CD14-positive monocyte (primary cell): Measurements from ENCODE around the gene SRGAP1. TPM values are rescaled to one million over a fixed set of nuclear protein-coding genes. Genes with fewer than 3 reads are reported as not detected.
A peak's percentile ranks its signal among the peaks of the same experiment; 100 is the strongest.

Experiments used
- DNase-seq, 3 donors: peaks; one replicate each; pipeline ENCODE4 v3.0.0-alpha.2; 2011 to 2022
- H2AFZ ChIP-seq: 2 replicates; pipeline ENCODE4 v1.6.0; 2012; ENCODE audit warnings: mild to moderate bottlenecking, low read depth, low read length, inconsistent platforms; ENCODE audit not compliant: insufficient read depth, poor library complexity, severe bottlenecking
- H3K27ac ChIP-seq, 2 donors: 1 replicate in 1 of 2; 2 replicates in 1 of 2; pipeline ENCODE4 v1.5.1; 2012 to 2013; ENCODE audit warnings: low read length in 2 of 2, control low read depth in 1 of 2, inconsistent platforms in 1 of 2, low read depth in 1 of 2, mild to moderate bottlenecking in 1 of 2
- H3K27me3 ChIP-seq, 2 donors: one replicate each; pipeline versions ENCODE4 v1.6.0 to v1.6.1; 2011 to 2013; ENCODE audit warnings: low read length in 2 of 2; ENCODE audit not compliant: control insufficient read depth in 2 of 2, insufficient read depth in 2 of 2
- H3K36me3 ChIP-seq, 2 donors: replicated peaks in 1 of 2; 1 replicate in 1 of 2; 2 replicates in 1 of 2; pipeline versions ENCODE4 v1.5.1 to v1.6.1; 2012 to 2013; ENCODE audit warnings: low read length in 2 of 2, control low read depth in 1 of 2, inconsistent platforms in 1 of 2, mild to moderate bottlenecking in 1 of 2; ENCODE audit not compliant: insufficient read depth in 2 of 2, control insufficient read depth in 1 of 2
- H3K4me1 ChIP-seq, 2 donors: 1 replicate in 1 of 2; 2 replicates in 1 of 2; pipeline versions ENCODE4 v1.5.1 to v1.6.1; 2012 to 2013; ENCODE audit warnings: low read length in 2 of 2, control low read depth in 1 of 2, inconsistent platforms in 1 of 2, mild to moderate bottlenecking in 1 of 2, moderate library complexity in 1 of 2; ENCODE audit not compliant: insufficient read depth in 2 of 2, control insufficient read depth in 1 of 2
- H3K4me2 ChIP-seq: replicated peaks from 2 replicates; pipeline ENCODE3; 2012; ENCODE audit warnings: low read length, moderate library complexity, mild to moderate bottlenecking; ENCODE audit not compliant: poor library complexity, severe bottlenecking; ENCODE audit errors: extremely low read depth
- H3K4me3 ChIP-seq, 3 experiments: fragments of 200-600 bp in 1 of 3; sonication (generic) in 1 of 3; replicated peaks in 1 of 3; 1 replicate in 2 of 3; 2 replicates in 1 of 3; pipeline ENCODE4 v1.5.1; 2011 to 2013; ENCODE audit warnings: low read length in 3 of 3, mild to moderate bottlenecking in 3 of 3, control low read depth in 2 of 3, low read depth in 2 of 3, inconsistent platforms in 1 of 3, moderate library complexity in 1 of 3
- H3K79me2 ChIP-seq: 2 replicates; pipeline ENCODE4 v1.6.0; 2012; ENCODE audit warnings: mild to moderate bottlenecking, control low read depth, inconsistent platforms, low read length, moderate library complexity; ENCODE audit not compliant: insufficient read depth
- H3K9ac ChIP-seq: 2 replicates; pipeline ENCODE4 v1.6.0; 2017; ENCODE audit warnings: low read length, mild to moderate bottlenecking; ENCODE audit not compliant: insufficient read depth, poor library complexity, severe bottlenecking
- H3K9me3 ChIP-seq, 2 donors: replicated peaks in 1 of 2; 1 replicate in 1 of 2; 2 replicates in 1 of 2; pipeline versions ENCODE4 v1.5.1 to v1.6.1; 2012 to 2013; ENCODE audit warnings: low read length in 2 of 2, control low read depth in 1 of 2; ENCODE audit not compliant: control insufficient read depth in 1 of 2, insufficient read depth in 1 of 2
- H4K20me1 ChIP-seq: 2 replicates; pipeline ENCODE4 v1.6.0; 2012; ENCODE audit warnings: mild to moderate bottlenecking, low read length, control low read depth, moderate library complexity; ENCODE audit not compliant: insufficient read depth
- H3K27ac Mint-ChIP-seq, 7 donors: one replicate each; pipeline ENCODE4 v1.8.0; 2020; ENCODE audit warnings: mild to moderate bottlenecking in 7 of 7, mixed read lengths in 7 of 7, moderate library complexity in 6 of 7, inconsistent platforms in 2 of 7
- H3K27me3 Mint-ChIP-seq, 3 donors: one replicate each; pipeline ENCODE4 v1.8.0; 2021 to 2022; ENCODE audit warnings: low read depth in 3 of 3, mild to moderate bottlenecking in 3 of 3, mixed read lengths in 3 of 3, moderate library complexity in 3 of 3, inconsistent platforms in 1 of 3
- H3K36me3 Mint-ChIP-seq, 2 donors: one replicate each; pipeline ENCODE4 v1.8.0; 2020; ENCODE audit warnings: mixed read lengths in 2 of 2, inconsistent platforms in 1 of 2, mild to moderate bottlenecking in 1 of 2
- H3K4me1 Mint-ChIP-seq: one replicate; pipeline ENCODE4 v1.8.0; 2020; ENCODE audit warnings: mild to moderate bottlenecking, mixed read lengths
- H3K4me3 Mint-ChIP-seq, 2 donors: one replicate each; pipeline ENCODE4 v1.8.0; 2020; ENCODE audit warnings: mild to moderate bottlenecking in 2 of 2, mixed read lengths in 2 of 2, moderate library complexity in 1 of 2
- H3K9me3 Mint-ChIP-seq, 7 donors: one replicate each; pipeline ENCODE4 v1.8.0; 2020 to 2022; ENCODE audit warnings: mixed read lengths in 7 of 7, mild to moderate bottlenecking in 6 of 7, moderate library complexity in 6 of 7, inconsistent platforms in 2 of 7
- WGBS: methylation state at CpG from one replicate; pipeline ENCODE4 v1.1.5; 2013; ENCODE audit warnings: missing lambda C conversion rate; ENCODE audit not compliant: insufficient coverage; 5-methylcytosine and 5-hydroxymethylcytosine counted together
- intact Hi-C, 2 donors: fragments of 100-400 bp; cut with micrococcal nuclease; formaldehyde crosslinking; loops; one replicate each; pipeline versions ENCODE4 v1.15.0 to v1.15.1; 2023
- polyA plus RNA-seq, 3 donors: library from polyadenylated mRNA; depleted of rRNA in 1 of 3; unstranded in 2 of 3; stranded (reverse) in 1 of 3; fragments of 300-500 nt in 2 of 3; fragments of >200 nt in 1 of 3; fragmentation: Illumina TruSeq in 2 of 3; gene quantifications; 1 replicate in 2 of 3; 2 replicates in 1 of 3; pipeline ENCODE4 v1.2.3, GENCODE V29; 2012 to 2021
- TF ChIP-seq, protein P1 (sequence below): fragments of 200-600 bp; IDR thresholded peaks from one replicate; pipeline ENCODE4 v1.8.0; 2022; ENCODE audit warnings: antibody characterized with exemption, mild to moderate bottlenecking

The SRGAP1 gene
- polyA plus RNA-seq, 3 donors: 0.05 to 0.52 (median 0.07) TPM

DNA sequence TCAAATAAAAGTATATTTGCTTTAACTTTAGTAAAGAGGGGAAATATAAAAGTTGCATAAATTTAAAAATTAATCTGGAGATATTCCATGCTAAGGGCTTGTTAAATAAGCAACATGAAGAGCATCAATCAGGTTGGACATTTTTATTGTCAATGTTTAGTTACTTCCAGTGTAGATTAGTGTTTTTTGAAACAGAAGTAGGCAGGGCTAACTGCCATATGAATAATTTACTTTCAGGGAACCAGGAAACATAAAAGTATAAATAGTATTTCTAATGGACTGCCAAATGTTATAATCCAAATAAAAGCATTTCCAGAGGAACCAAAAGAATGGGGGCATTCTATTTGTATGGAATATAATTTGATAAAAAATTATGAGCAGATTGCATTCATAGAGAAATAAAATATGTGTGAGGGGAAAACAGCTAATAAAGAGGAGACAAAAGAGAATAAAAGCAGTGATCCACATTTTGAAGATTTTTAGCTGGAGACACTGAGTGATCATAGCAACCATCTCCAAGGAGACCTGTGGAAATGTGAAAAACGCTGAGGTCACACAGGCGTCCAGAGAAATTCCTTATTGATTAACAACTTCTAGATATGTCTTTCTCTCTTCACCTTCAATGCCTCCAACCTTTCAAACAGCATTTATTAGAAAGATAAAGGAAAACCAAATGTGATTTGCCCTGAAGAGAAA, 70.8 kb downstream of the SRGAP1 start:
- Mint-ChIP-seq H3K27me3 (peaks cover 0 to 8% (median 2%) of the 10 kb centered on the region in 3 donors), H3K27ac (peak overlapping the region in 1 of 7 donors; percentile 22), H3K36me3 (peaks cover 0 to 4% of the 10 kb centered on the region in 2 donors), H3K4me3 (no peak overlapping the region), H3K4me1 (peaks cover 48% of the 10 kb centered on the region), H3K9me3 (no peaks in the 10 kb centered on the region)
- TF ChIP-seq, protein P1, sequence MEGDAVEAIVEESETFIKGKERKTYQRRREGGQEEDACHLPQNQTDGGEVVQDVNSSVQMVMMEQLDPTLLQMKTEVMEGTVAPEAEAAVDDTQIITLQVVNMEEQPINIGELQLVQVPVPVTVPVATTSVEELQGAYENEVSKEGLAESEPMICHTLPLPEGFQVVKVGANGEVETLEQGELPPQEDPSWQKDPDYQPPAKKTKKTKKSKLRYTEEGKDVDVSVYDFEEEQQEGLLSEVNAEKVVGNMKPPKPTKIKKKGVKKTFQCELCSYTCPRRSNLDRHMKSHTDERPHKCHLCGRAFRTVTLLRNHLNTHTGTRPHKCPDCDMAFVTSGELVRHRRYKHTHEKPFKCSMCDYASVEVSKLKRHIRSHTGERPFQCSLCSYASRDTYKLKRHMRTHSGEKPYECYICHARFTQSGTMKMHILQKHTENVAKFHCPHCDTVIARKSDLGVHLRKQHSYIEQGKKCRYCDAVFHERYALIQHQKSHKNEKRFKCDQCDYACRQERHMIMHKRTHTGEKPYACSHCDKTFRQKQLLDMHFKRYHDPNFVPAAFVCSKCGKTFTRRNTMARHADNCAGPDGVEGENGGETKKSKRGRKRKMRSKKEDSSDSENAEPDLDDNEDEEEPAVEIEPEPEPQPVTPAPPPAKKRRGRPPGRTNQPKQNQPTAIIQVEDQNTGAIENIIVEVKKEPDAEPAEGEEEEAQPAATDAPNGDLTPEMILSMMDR: no peak
- no peaks in the 10 kb centered on the region for H3K9me3 ChIP-seq
- intact Hi-C loops: loop anchor here (5.0 to 10.0 kb wide), 3 partner anchors 42 to 490 kb away; partner anchors contain the start of genes SRGAP1 (in 1 of the 2) and XPOT (in 1 of the 2)
- no peak overlapping the region for H3K4me2 ChIP-seq
- H3K27me3 ChIP-seq: no peaks in the 10 kb centered on the region
- H3K4me3 ChIP-seq: no peak overlapping the region
- no peak overlapping the region for H3K9ac ChIP-seq
- no peak for DNase-seq
- H3K27ac ChIP-seq: no peak overlapping the region
- no peaks in the 10 kb centered on the region for H3K79me2 ChIP-seq
- no peak overlapping the region for H2AFZ ChIP-seq
- no CpG with 5 or more reads among the region's 2 CpGs for WGBS
- no peaks in the 10 kb centered on the region for H4K20me1 ChIP-seq
- no peaks in the 10 kb centered on the region for H3K36me3 ChIP-seq
- H3K4me1 ChIP-seq: peaks cover 40 to 46% of the 10 kb centered on the region in 2 donors

DNA sequence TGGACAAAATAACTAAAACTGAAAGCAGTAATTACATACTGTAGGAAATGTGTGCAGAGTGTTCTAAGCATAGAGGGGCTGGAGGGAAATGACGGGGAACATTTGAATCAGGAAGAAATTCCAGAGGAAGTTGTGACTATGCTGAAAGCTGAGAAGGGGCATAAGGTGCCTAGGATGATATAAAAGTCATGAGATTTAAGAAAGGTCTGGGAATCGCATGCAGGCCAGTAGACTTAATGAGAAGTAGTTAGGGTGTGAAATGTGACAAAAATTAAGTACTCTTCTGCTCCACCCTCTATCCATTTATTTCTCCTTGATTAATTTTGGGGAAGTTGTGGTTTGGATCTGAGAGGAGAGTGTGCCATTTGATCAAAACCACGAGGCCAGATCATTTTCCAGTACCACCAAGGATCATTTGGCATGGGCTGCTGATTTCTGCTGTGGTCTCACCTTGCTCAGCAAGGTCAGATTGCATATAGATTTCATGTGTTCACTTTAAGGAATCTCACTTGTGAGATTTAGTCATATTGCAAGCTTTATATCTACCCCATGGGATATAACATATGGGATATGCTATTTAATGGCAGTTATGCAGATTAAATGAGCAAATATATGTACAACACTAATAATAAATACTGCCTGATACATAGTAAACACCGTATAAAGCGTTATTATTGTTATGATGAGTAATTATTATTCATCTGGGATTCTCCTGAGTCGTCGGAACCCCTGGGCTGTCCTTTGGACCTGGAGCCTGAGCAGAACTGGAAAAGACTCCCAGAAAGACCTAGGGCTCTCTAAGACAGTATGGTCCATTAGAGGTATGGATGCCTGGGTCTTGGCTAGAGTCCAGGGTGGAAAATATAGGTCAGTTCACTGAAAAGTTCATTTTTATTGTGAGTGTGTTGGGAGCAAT, 72.3 kb downstream of the SRGAP1 start:
- Mint-ChIP-seq H3K27ac (peak overlapping the region; percentile 79 to 95 (median 86)), H3K4me3 (peak overlapping the region in 1 of 2 donors; percentile 69), H3K4me1 (peaks cover 48% of the 10 kb centered on the region), H3K27me3 (peaks cover 0 to 8% (median 2%) of the 10 kb centered on the region in 3 donors), H3K36me3 (peaks cover 0 to 4% of the 10 kb centered on the region in 2 donors), H3K9me3 (peaks cover 0 to 2% (median 0%) of the 10 kb centered on the region in 7 donors)
- H3K27ac ChIP-seq: peak overlapping the region in 1 of 2 donors; percentile 84
- no peak overlapping the region for H2AFZ ChIP-seq
- TF ChIP-seq, protein P1: no peak
- peak; percentile 12 to 47 (median 27) for DNase-seq
- no peaks in the 10 kb centered on the region for H3K9me3 ChIP-seq
- intact Hi-C loops: loop anchor here (5.0 to 10.0 kb wide), 3 partner anchors 40 to 488 kb away; partner anchors contain the start of genes SRGAP1 (in 1 of the 2) and XPOT (in 1 of the 2)
- no peaks in the 10 kb centered on the region for H3K36me3 ChIP-seq
- H4K20me1 ChIP-seq: no peaks in the 10 kb centered on the region
- WGBS: 100% methylated on average over 2 of the region's 7 CpGs
- H3K27me3 ChIP-seq: no peaks in the 10 kb centered on the region
- no peaks in the 10 kb centered on the region for H3K79me2 ChIP-seq
- H3K4me3 ChIP-seq: peak overlapping the region in 1 of 3 experiments; percentile 28
- H3K4me2 ChIP-seq: peak overlapping the region; percentile 41
- peaks cover 40 to 46% of the 10 kb centered on the region in 2 donors for H3K4me1 ChIP-seq
- no peak overlapping the region for H3K9ac ChIP-seq
